D721Med (cell line): ENCODE results near the gene BRD1.

Source experiments
- DNase-seq: peaks from one replicate; pipeline ENCODE4 v3.0.0; 2011; ENCODE audit warnings: low spot score; ENCODE audit not compliant: insufficient read length
- FAIRE-seq: peaks from 2 replicates; lab custom pipeline; 2011; peaks lifted over from hg19 to GRCh38; lab: Jason Lieb, UNC
- TF ChIP-seq, protein P1 (sequence below): IDR thresholded peaks from 2 replicates; pipeline ENCODE4 v1.5.1; 2012; ENCODE audit warnings: mild to moderate bottlenecking, control low read depth; ENCODE audit not compliant: insufficient read depth; ENCODE audit errors: missing control alignments

The BRD1 gene

DNA sequence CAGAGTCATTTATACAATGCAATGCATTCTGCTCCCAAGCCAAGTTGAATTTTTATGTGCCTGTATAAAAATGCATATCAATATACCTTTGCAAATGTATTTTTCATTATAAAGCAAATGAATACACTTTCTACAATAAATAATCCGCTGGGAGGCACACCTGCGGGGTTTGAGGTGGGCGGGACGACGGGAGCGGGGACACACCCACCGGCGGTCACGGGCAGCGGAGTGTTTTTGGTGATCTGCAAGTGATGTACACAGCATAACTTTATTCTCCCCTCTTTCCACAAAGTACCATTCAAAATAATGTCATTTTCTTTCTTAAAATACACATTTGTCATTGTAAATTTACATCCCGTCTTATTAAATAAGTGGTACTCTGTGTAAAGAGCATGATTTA, 54.1 kb downstream of the BRD1 start:
- FAIRE-seq (no peak), DNase-seq (no peak)
- TF ChIP-seq, protein P1, sequence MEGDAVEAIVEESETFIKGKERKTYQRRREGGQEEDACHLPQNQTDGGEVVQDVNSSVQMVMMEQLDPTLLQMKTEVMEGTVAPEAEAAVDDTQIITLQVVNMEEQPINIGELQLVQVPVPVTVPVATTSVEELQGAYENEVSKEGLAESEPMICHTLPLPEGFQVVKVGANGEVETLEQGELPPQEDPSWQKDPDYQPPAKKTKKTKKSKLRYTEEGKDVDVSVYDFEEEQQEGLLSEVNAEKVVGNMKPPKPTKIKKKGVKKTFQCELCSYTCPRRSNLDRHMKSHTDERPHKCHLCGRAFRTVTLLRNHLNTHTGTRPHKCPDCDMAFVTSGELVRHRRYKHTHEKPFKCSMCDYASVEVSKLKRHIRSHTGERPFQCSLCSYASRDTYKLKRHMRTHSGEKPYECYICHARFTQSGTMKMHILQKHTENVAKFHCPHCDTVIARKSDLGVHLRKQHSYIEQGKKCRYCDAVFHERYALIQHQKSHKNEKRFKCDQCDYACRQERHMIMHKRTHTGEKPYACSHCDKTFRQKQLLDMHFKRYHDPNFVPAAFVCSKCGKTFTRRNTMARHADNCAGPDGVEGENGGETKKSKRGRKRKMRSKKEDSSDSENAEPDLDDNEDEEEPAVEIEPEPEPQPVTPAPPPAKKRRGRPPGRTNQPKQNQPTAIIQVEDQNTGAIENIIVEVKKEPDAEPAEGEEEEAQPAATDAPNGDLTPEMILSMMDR: no peak

DNA sequence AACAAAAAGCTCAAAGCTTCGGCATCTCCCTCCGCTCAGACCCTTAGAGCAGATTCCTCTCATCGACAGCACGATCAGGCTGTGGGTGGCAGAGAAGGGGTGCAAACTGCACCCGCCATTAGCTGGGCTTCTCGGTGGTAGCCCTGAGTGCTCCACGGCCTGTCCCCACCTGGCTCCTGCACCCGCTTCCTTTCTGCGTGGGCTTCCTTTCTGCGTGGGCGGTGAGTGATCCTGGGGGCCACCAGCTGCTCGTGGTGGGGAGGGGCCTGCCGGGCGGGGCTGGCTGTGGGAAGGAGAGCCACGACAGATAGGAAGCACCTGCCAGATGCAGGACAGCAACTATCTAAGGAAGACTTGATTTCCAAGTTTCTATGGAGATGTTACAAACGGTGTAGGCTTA, 55.0 kb downstream of the BRD1 start:
- TF ChIP-seq, protein P1: no peak
- FAIRE-seq (no peak), DNase-seq (no peak)

DNA sequence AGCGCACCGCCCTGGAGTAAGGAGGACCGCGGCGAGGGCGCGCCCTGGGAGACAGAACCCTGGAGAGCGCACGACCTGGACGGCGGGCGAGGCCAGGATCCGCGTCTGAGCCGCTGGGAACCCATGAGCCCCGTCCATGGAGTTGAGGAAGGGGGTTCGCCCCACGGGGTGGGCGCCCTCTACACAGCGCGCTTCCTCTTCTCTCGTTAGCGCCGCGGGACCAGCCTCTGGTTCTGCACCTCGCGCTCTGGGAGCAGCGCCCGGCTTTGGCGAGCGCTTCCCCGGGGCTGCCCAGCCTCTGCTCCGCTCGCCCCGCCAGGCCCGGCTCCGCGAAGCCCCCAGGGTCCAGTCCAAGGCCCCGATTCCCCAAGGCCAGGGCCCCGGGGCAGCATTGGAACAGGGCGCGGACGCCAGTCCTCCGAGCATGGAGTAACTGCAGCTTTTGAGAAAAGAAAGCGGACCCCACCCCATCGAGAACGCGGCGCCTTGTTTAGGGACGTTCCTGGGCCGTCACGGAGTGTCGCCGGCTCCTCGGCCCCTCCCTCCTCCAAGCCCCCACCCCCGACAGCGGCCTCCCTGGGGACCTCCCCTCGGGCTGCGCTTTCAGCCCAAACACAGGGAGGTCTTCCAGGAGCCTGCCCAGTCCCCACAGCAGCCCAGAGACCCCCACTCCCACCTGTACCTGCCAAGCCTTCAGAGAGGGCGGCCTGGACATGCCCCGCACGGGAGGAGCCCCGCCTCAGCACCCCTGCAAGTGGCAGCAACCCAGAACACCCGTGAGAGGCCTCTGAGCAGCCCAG, 56.2 kb downstream of the BRD1 start:
- TF ChIP-seq, protein P1: no peak
- FAIRE-seq: no peak

DNA sequence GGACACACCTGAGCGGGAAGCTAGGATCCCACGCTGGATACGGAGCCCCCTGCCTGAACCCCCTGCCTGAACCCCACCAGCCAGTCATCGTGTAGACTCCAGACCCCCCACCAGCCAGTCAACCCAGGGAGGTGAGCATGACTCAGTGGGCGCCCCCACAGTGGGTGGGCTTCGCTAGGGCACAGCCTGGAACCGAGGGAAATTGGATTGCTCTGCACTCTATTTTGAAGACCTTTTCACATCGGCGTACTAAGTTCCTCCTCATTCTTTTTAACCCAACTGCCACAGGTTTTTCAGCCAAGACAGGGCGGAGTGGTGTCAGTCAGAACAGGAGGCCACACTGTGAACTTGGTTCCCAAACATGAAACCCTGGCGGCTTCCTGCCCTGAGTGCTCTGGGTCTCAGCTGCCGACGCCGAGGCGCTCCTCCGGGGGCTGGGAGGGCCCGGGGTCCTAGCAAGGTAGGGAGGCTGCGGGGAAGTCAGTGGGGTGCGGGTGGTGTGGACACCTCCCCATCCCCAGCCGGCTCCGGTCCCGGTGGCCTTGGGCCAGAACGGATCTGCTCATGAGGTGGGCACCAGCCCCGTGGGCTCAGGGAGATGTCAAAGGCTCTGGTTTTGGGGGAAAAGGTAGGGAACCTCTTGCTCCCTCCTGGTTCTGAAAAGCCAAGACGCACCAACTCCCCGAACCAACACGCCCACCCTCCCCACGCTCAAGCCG, 57.0 kb downstream of the BRD1 start:
- DNase-seq (no peak), FAIRE-seq (no peak)
- TF ChIP-seq, protein P1: no peak

More for the DNA sequence above, 56.2 kb downstream of the BRD1 start:
- no peak for DNase-seq

DNA sequence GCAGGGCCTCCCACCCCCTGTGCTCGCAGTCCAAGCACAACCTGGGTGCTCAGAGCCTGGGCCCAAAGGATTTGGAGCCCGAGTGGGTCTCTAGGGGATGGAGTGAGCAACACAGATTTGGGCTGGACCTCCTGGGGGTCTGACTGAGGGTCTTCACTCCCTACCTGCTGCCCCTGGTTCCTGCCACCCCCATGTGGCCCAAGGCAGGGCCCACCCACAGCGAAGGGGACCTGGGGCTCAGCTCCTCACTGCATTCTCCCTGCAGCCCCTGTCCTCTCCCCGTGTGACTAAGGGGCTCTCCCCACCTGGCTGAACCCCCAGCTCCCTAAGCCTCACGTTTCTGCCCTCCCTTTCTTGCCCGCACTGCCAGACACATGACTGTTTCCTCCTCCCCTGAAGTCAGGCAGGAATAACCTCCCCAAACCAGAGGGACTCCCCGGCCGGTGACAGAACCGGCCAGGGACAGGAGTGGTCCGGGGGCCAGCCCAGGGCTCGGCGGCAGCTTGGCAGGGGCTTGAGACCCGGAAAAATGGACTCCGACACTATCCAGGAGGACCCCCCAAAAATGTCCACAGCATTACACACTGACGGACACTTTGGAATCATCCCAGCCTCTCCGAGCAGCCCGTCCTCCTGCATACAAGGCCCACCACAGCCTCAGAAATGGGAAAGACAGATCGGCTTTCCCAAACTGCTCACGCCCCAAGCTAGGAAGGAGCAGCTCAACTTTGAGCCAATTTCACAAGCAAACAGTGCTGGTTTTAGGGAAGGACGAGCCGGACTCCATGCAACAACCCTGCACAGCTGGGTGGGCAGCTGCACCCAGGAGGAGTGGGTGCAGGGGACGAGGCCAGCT, 57.8 kb downstream of the BRD1 start:
- FAIRE-seq (no peak), DNase-seq (no peak)
- TF ChIP-seq, protein P1: no peak

DNA sequence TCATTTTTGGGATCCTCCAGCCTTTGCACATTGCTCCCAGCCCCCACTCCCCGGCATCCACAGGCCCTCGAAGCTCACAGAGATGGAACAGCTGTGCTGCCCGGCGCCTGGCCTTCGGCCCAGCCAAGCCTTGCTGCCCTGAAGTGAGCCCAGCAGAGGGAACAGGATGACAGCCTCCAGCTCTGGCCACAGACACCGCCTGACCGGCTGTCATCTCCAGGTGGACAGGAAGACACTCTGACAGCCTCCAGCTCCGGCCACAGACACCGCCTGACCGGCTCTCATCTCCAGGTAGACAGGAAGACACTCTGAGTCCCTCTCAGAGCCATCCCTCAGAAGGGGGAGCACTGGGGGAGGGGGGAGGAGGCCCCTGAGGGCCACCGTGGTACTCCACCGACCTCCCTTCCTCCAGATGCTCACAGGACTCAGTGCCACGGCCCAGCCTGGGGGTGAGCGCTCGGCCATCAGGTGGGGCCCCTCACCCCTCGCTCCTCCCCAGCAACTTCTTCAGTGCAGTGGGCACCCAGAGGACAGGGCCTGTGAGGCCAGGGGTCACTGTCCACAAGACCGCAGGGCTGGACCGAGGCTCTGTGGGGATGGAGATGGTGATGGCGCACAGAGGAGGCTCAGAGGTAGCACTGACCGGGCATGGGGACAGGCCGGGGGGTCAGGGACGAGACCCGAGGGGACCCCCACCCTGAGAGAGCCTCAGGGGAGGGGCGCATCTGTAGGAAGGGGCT, 58.6 kb downstream of the BRD1 start:
- DNase-seq (no peak), FAIRE-seq (no peak)
- TF ChIP-seq, protein P1: no peak
